H9 (cell line): ENCODE results near the gene PAK1. TPM values are rescaled to one million over a fixed set of nuclear protein-coding genes. Genes with fewer than 3 reads are reported as not detected.

Experiments used
- DNase-seq: peaks from one replicate; pipeline ENCODE4 v3.0.0-alpha.2; 2017
- H2AFZ ChIP-seq: one replicate; pipeline ENCODE4 v1.6.1; 2013; ENCODE audit warnings: mild to moderate bottlenecking, low read length, control low read depth, moderate library complexity
- H2AK5ac ChIP-seq: 2 replicates; pipeline ENCODE4 v1.6.1; 2013; ENCODE audit warnings: low read length, control low read depth, mixed read lengths; ENCODE audit not compliant: insufficient read length
- H2BK120ac ChIP-seq: one replicate; pipeline ENCODE4 v1.6.1; 2013; ENCODE audit warnings: low read depth, mild to moderate bottlenecking, low read length, control low read depth, inconsistent platforms; ENCODE audit not compliant: poor library complexity, severe bottlenecking
- H2BK12ac ChIP-seq: 2 replicates; pipeline ENCODE4 v1.6.1; 2013; ENCODE audit warnings: low read length, control low read depth, mixed read lengths, low read depth; ENCODE audit not compliant: insufficient read length
- H2BK15ac ChIP-seq: 2 replicates; pipeline ENCODE4 v1.6.1; 2013; ENCODE audit warnings: low read depth, low read length, control low read depth
- H2BK20ac ChIP-seq: one replicate; pipeline ENCODE4 v1.6.1; 2013; ENCODE audit warnings: low read depth, mild to moderate bottlenecking, low read length, control low read depth, inconsistent platforms; ENCODE audit not compliant: poor library complexity, severe bottlenecking
- H2BK5ac ChIP-seq: 2 replicates; pipeline ENCODE4 v1.6.1; 2013; ENCODE audit warnings: low read length, control low read depth, mixed read lengths; ENCODE audit not compliant: insufficient read length
- H3K14ac ChIP-seq: 2 replicates; pipeline ENCODE4 v1.6.1; 2013; ENCODE audit warnings: low read length, control low read depth; ENCODE audit not compliant: insufficient read depth
- H3K18ac ChIP-seq: 2 replicates; pipeline ENCODE4 v1.6.1; 2013; ENCODE audit warnings: low read depth, mild to moderate bottlenecking, mixed read lengths, low read length, control low read depth; ENCODE audit not compliant: insufficient read length
- H3K23ac ChIP-seq: 2 replicates; pipeline ENCODE4 v1.6.1; 2013; ENCODE audit warnings: low read length, control low read depth, mixed read lengths, low read depth; ENCODE audit not compliant: insufficient read length
- H3K23me2 ChIP-seq: 2 replicates; pipeline ENCODE4 v1.6.1; 2013; ENCODE audit warnings: low read depth, mild to moderate bottlenecking, mixed read lengths, low read length, control low read depth; ENCODE audit not compliant: insufficient read length, poor library complexity, severe bottlenecking
- H3K27ac ChIP-seq: 2 replicates; pipeline ENCODE4 v1.5.1; 2013; ENCODE audit warnings: low read length, control low read depth, mixed read lengths, low read depth; ENCODE audit not compliant: insufficient read length
- H3K27me3 ChIP-seq: 2 replicates; pipeline ENCODE4 v1.6.1; 2013; ENCODE audit warnings: low read length, control low read depth, inconsistent platforms; ENCODE audit not compliant: insufficient read depth
- H3K4ac ChIP-seq: 2 replicates; pipeline ENCODE4 v1.6.1; 2013; ENCODE audit warnings: low read depth, mild to moderate bottlenecking, control low read depth, inconsistent platforms, low read length, moderate library complexity
- H3K4me1 ChIP-seq: 2 replicates; pipeline ENCODE4 v1.6.1; 2013; ENCODE audit warnings: low read length, control low read depth, inconsistent platforms; ENCODE audit not compliant: insufficient read depth
- H3K4me2 ChIP-seq: 2 replicates; pipeline ENCODE4 v1.6.1; 2013; ENCODE audit warnings: low read length, control low read depth, mixed read lengths; ENCODE audit not compliant: insufficient read length, insufficient read depth
- H3K56ac ChIP-seq: 2 replicates; pipeline ENCODE4 v1.6.1; 2013; ENCODE audit warnings: low read depth, mild to moderate bottlenecking, mixed read lengths, low read length, control low read depth; ENCODE audit not compliant: insufficient read length
- H3K79me1 ChIP-seq: 2 replicates; pipeline ENCODE4 v1.6.1; 2013; ENCODE audit warnings: low read depth, mild to moderate bottlenecking, moderate library complexity, low read length, control low read depth, inconsistent platforms; ENCODE audit not compliant: insufficient read depth, poor library complexity, severe bottlenecking
- H3K79me2 ChIP-seq: 2 replicates; pipeline ENCODE4 v1.6.1; 2013; ENCODE audit warnings: low read length, control low read depth, inconsistent platforms; ENCODE audit not compliant: insufficient read depth
- H3K9ac ChIP-seq: 2 replicates; pipeline ENCODE4 v1.6.1; 2013; ENCODE audit warnings: low read length, control low read depth, mixed read lengths; ENCODE audit not compliant: insufficient read length; ENCODE audit errors: extremely low read depth
- H3K9me3 ChIP-seq: one replicate; pipeline ENCODE4 v1.6.1; 2013; ENCODE audit warnings: low read depth, low read length, inconsistent platforms; ENCODE audit not compliant: control insufficient read depth
- H3T11ph ChIP-seq: one replicate; pipeline ENCODE4 v1.6.1; 2013; ENCODE audit warnings: mild to moderate bottlenecking, low read length, control low read depth, inconsistent platforms
- H4K20me1 ChIP-seq: one replicate; pipeline ENCODE4 v1.6.1; 2013; ENCODE audit not compliant: control insufficient read depth, insufficient read length, insufficient read depth
- H4K5ac ChIP-seq: 2 replicates; pipeline ENCODE4 v1.6.1; 2013; ENCODE audit warnings: low read depth, mild to moderate bottlenecking, mixed read lengths, low read length, control low read depth; ENCODE audit not compliant: insufficient read length
- H4K8ac ChIP-seq: replicated peaks from 2 replicates; pipeline ENCODE4 v1.6.1; 2013; ENCODE audit warnings: low read length, control low read depth, mixed read lengths, low read depth; ENCODE audit not compliant: insufficient read length
- H4K91ac ChIP-seq: 2 replicates; pipeline ENCODE4 v1.6.1; 2013; ENCODE audit warnings: low read depth, mild to moderate bottlenecking, moderate library complexity, mixed read lengths, low read length, control low read depth; ENCODE audit not compliant: insufficient read length
- H3K27ac Mint-ChIP-seq, 3 experiments: 2 replicates in 2 of 3; 3 replicates in 1 of 3; pipeline ENCODE4 v1.8.0; 2020 to 2021; ENCODE audit warnings: mixed read lengths in 3 of 3, mild to moderate bottlenecking in 1 of 3, moderate library complexity in 1 of 3
- H3K27me3 Mint-ChIP-seq: 2 replicates; pipeline ENCODE4 v1.8.0; 2021; ENCODE audit warnings: low read depth, mild to moderate bottlenecking, moderate library complexity, mixed read lengths
- H3K36me3 Mint-ChIP-seq, 3 experiments: 2 replicates in 2 of 3; 3 replicates in 1 of 3; pipeline ENCODE4 v1.8.0; 2020 to 2021; ENCODE audit warnings: low read depth in 3 of 3, mixed read lengths in 3 of 3; ENCODE audit not compliant: insufficient read depth in 1 of 3
- H3K4me1 Mint-ChIP-seq, 2 experiments: 2 replicates each; pipeline ENCODE4 v1.8.0; 2020; ENCODE audit warnings: mixed read lengths in 2 of 2
- H3K4me3 Mint-ChIP-seq, 2 experiments: 2 replicates in 1 of 2; 3 replicates in 1 of 2; pipeline ENCODE4 v1.8.0; 2020 to 2021; ENCODE audit warnings: mild to moderate bottlenecking in 2 of 2, mixed read lengths in 2 of 2, moderate library complexity in 1 of 2
- H3K9me3 Mint-ChIP-seq, 2 experiments: 2 replicates in 1 of 2; 3 replicates in 1 of 2; pipeline ENCODE4 v1.8.0; 2020; ENCODE audit warnings: mild to moderate bottlenecking in 2 of 2, mixed read lengths in 2 of 2, moderate library complexity in 1 of 2
- CTCF ChIP-seq: fragments of 200-600 bp; sonication (generic); conservative IDR thresholded peaks from 3 replicates; pipeline ENCODE4 v1.8.0; 2021; ENCODE audit warnings: antibody characterized with exemption, mild to moderate bottlenecking
- WGBS: extraction: QIAGEN DNeasy Blood & Tissue Kit; methylation state at CpG from one replicate; pipeline ENCODE4 v1.1.7; 2013; ENCODE audit warnings: missing lambda C conversion rate, low lambda C conversion rate, mixed read lengths; ENCODE audit not compliant: insufficient read length; ENCODE audit errors: extremely low coverage; 5-methylcytosine and 5-hydroxymethylcytosine counted together
- total RNA-seq: library from RNA; stranded (reverse); gene quantifications from 2 replicates; pipeline ENCODE4 v1.2.1, GENCODE V29; 2021

Gene PAK1
- total RNA-seq, 1 experiment from 2014 or later: 122 TPM

GRCh38 chr11:77416357-77416756 is 57.5 kb downstream of the PAK1 start:
- Histone ChIP-seq H3K27ac (no peak overlapping the region), H3K27me3 (no peaks in the 10 kb centered on the region), H4K91ac (no peak overlapping the region), H3K9ac (no peak overlapping the region), H3K79me2 (peaks cover 13% of the 10 kb centered on the region; the same call in 1 of the 2 replicates), H2AFZ (no peak overlapping the region), H3K79me1 (no peaks in the 10 kb centered on the region), H3K23ac (no peak overlapping the region), H4K5ac (no peak overlapping the region), H3K14ac (no peak overlapping the region), H3T11ph (no peak overlapping the region), H2BK5ac (no peak overlapping the region), H2BK120ac (no peak overlapping the region), H3K23me2 (peaks cover 4% of the 10 kb centered on the region), H3K18ac (no peak overlapping the region), H3K9me3 (no peaks in the 10 kb centered on the region), H3K4ac (no peak overlapping the region), H2AK5ac (no peak overlapping the region), H4K20me1 (no peaks in the 10 kb centered on the region), H2BK15ac (no peak overlapping the region), H2BK20ac (no peak overlapping the region), H2BK12ac (no peak overlapping the region), H3K4me2 (no peak overlapping the region), H4K8ac (no peak overlapping the region), H3K4me1 (peaks cover 13% of the 10 kb centered on the region), H3K56ac (no peak overlapping the region)
- H3K4me1 Mint-ChIP-seq: peaks cover 60% of the 10 kb centered on the region in 2 experiments
- no peak overlapping the region; a peak in 1 of 7 replicates for H3K27ac Mint-ChIP-seq
- H3K36me3 Mint-ChIP-seq: no peaks in the 10 kb centered on the region
- no peak overlapping the region for H3K4me3 Mint-ChIP-seq
- TF ChIP-seq CTCF: no peak
- DNase-seq: no peak
- no CpG with 5 or more reads among the region's 3 CpGs for WGBS
- no peaks in the 10 kb centered on the region for H3K9me3 Mint-ChIP-seq
- H3K27me3 Mint-ChIP-seq: no peaks in the 10 kb centered on the region
